Right lobe of liver (tissue), 6 donors: ENCODE results near the gene RBFA. TPM values are rescaled to one million over a fixed set of nuclear protein-coding genes. Genes with fewer than 3 reads are reported as not detected.

Source experiments
- ATAC-seq, 4 donors: fragments of 200-7000 bp; cut with Tn5 transposase; one replicate each; pipeline ENCODE4 v1.9.1; 2020; ENCODE audit warnings: mild to moderate bottlenecking in 4 of 4, moderate library complexity in 4 of 4
- DNase-seq, 3 donors: peaks; one replicate each; pipeline ENCODE4 v3.0.0-alpha.2; 2020
- H3K27ac ChIP-seq, 3 donors: fragments of 200-600 bp; one replicate each; pipeline ENCODE4 v1.8.0; 2022
- H3K27me3 ChIP-seq, 2 donors: fragments of 200-600 bp; one replicate each; pipeline ENCODE4 v1.8.0; 2022
- H3K36me3 ChIP-seq, 4 donors: fragments of 200-600 bp; sonication (generic) in 1 of 4; one replicate each; pipeline versions ENCODE4 v1.5.1 to v1.8.0; 2017 to 2022; ENCODE audit warnings: control low read depth in 1 of 4
- H3K4me1 ChIP-seq, 4 donors: fragments of 200-600 bp; sonication (generic) in 1 of 4; one replicate each; pipeline versions ENCODE4 v1.5.1 to v1.8.0; 2017 to 2022; ENCODE audit warnings: control low read depth in 1 of 4
- H3K4me3 ChIP-seq, 3 donors: fragments of 200-600 bp; one replicate each; pipeline ENCODE4 v1.8.0; 2022
- H3K9me3 ChIP-seq, 4 donors: fragments of 200-600 bp; sonication (generic) in 1 of 4; one replicate each; pipeline versions ENCODE4 v1.5.1 to v1.8.0; 2017 to 2022; ENCODE audit warnings: control low read depth in 1 of 4
- POLR2A ChIP-seq: fragments of 450-650 bp; IDR thresholded peaks from one replicate; pipeline ENCODE4 v1.6.1; 2017; ENCODE audit warnings: antibody characterized with exemption, mild to moderate bottlenecking
- WGBS: methylation state at CpG from one replicate; pipeline ENCODE4 v1.1.6; 2018; ENCODE audit warnings: low coverage, low lambda C conversion rate; ENCODE audit not compliant: insufficient coverage; ENCODE audit errors: missing lambda C conversion rate; 5-methylcytosine and 5-hydroxymethylcytosine counted together
- intact Hi-C, 2 donors: fragments of 100-400 bp; cut with DNase I; formaldehyde crosslinking; loops; one replicate each; pipeline versions ENCODE4 v1.11.2 to v1.14.1; 2022
- total RNA-seq, 6 experiments: library from RNA; depleted of rRNA in 2 of 6; stranded (reverse); fragments of >200 nt in 2 of 6; fragmentation: NEBNext Ultra II Directional in 3 of 6; extraction: Animal tissue kit (Norgen Biotek cat#: 25700) in 3 of 6; gene quantifications; one replicate each; pipeline versions ENCODE4 v1.1.0 to v1.2.4, GENCODE V29; 2016 to 2023
- TF ChIP-seq, protein P1 (sequence below), 4 donors: fragments of 200-600 bp in 3 of 4; fragments of 450-650 bp in 1 of 4; IDR thresholded peaks; one replicate each; pipeline versions ENCODE4 v1.5.1 to v1.8.0; 2016 to 2022; ENCODE audit warnings: antibody characterized with exemption in 4 of 4, mild to moderate bottlenecking in 2 of 4
- donor health status: DM: no; HTN: yes; CAD: no.
- donor health status: DM: no; HTN: no; CAD: no.
- donor health status: DM: no; HTN: no; CAD: no.
- donor health status: DM: no; HTN: yes; CAD: no.
- donor health status: DM: no; HTN: yes; CAD: no.

The RBFA gene
- total RNA-seq, 6 experiments from 2014 or later = 12.3 to 36.6 (median 18.8) TPM

DNA sequence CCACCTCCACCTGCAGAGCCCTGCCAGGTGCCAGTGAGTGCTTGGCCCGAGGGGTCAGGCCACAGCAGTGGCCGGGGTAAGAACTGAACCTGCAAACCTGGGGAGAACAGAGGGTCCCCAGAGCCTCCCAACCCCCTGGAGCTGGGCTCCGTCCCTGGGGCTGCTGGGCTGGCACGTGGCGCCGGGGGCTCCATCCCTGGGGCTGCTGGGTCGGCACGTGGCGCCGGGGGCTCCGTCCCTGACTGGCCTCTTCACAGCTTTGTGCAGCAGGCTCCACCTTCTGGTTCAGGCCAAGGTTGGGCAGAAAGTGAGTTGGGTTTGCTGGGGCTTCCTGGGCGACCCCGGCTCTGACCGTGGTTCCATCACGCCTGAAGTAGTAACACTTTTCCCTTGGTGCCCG, 12.2 kb downstream of the RBFA start:
- Histone ChIP-seq H3K27me3 (no peaks in the 10 kb centered on the region), H3K9me3 (no peaks in the 10 kb centered on the region), H3K36me3 (peaks cover 0 to 9% (median 1%) of the 10 kb centered on the region in 4 donors), H3K4me1 (no peaks in the 10 kb centered on the region), H3K27ac (no peak overlapping the region), H3K4me3 (no peak overlapping the region)
- TF ChIP-seq, protein P1, sequence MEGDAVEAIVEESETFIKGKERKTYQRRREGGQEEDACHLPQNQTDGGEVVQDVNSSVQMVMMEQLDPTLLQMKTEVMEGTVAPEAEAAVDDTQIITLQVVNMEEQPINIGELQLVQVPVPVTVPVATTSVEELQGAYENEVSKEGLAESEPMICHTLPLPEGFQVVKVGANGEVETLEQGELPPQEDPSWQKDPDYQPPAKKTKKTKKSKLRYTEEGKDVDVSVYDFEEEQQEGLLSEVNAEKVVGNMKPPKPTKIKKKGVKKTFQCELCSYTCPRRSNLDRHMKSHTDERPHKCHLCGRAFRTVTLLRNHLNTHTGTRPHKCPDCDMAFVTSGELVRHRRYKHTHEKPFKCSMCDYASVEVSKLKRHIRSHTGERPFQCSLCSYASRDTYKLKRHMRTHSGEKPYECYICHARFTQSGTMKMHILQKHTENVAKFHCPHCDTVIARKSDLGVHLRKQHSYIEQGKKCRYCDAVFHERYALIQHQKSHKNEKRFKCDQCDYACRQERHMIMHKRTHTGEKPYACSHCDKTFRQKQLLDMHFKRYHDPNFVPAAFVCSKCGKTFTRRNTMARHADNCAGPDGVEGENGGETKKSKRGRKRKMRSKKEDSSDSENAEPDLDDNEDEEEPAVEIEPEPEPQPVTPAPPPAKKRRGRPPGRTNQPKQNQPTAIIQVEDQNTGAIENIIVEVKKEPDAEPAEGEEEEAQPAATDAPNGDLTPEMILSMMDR (IDR thresholded peaks at IDR 0.05) = no peak
- no peak for TF ChIP-seq POLR2A
- intact Hi-C loops = no loop called here
- DNase-seq = no peak
- peak in 1 of 4 donors; percentile 16 for ATAC-seq
- 80% methylated on average over 1 of the region's 16 CpGs for WGBS

DNA sequence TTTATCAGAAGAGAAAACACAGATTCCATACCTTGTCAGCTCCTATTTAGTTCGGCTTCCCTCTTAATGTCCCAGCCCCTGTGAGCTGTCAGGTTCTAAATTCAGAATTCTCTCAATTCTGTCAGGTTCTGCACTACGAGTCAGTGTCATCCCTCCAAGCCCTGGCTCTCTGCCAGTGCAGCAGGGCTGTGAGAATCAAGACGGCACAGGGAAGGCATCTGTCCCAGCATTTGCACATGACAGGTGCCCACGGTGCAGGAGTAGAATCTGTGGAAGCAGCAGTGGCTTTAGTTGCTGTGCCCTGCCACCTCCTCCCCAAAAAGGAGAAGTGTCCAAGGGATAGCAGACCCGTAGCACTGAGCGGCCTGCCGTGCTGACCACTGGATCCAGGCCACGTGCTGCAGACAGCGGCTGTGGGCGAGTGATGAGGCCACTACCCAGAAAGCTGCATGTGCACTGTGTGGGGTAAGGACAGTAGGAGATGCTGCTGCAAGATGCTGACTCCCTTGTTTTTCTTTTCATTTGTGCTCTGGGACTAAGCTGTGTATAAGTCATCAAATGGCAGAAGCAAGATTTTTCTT, 12.8 kb downstream of the RBFA start:
- no peaks in the 10 kb centered on the region for H3K4me1 ChIP-seq
- 73% methylated on average over 5 of the region's 10 CpGs for WGBS
- H3K27ac ChIP-seq = no peak overlapping the region
- no peaks in the 10 kb centered on the region for H3K9me3 ChIP-seq
- no peak for ATAC-seq
- TF ChIP-seq, protein P1 (IDR thresholded peaks at IDR 0.05) = no peak
- TF ChIP-seq POLR2A = no peak
- peaks cover 0 to 9% (median 1%) of the 10 kb centered on the region in 4 donors for H3K36me3 ChIP-seq
- H3K4me3 ChIP-seq = no peak overlapping the region
- H3K27me3 ChIP-seq = no peaks in the 10 kb centered on the region
- intact Hi-C loops = no loop called here
- DNase-seq = no peak

DNA sequence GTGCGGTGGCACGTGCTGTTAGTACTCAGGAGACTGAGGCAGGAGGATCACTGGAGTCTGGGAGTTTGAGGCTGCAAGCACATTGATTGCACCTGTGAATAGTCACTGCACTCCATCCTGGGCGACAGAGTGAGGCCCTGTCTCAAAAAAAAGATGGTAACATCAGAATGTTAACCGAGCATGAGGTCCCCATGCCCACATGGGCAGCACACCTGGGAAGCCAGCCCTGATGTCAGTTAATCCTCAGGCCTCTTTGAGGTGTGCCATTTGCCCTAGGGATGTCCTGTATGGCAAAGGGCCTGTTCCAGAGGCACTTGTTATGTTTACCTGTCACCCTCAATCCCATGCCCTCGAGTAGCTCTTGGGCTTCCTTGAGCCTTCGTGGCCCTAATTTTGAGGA, 16.6 kb downstream of the RBFA start:
- ATAC-seq = no peak
- H3K9me3 ChIP-seq = peaks cover 0 to 15% (median 0%) of the 10 kb centered on the region in 4 donors
- TF ChIP-seq, protein P1 (IDR thresholded peaks at IDR 0.05) = no peak
- no peak for TF ChIP-seq POLR2A
- DNase-seq = no peak
- WGBS = 96% methylated on average over 4 of the region's 6 CpGs
- H3K4me3 ChIP-seq = no peak overlapping the region
- H3K4me1 ChIP-seq = no peaks in the 10 kb centered on the region
- H3K27me3 ChIP-seq = no peaks in the 10 kb centered on the region
- no peak overlapping the region for H3K27ac ChIP-seq
- H3K36me3 ChIP-seq = no peaks in the 10 kb centered on the region
- intact Hi-C loops = no loop called here

DNA sequence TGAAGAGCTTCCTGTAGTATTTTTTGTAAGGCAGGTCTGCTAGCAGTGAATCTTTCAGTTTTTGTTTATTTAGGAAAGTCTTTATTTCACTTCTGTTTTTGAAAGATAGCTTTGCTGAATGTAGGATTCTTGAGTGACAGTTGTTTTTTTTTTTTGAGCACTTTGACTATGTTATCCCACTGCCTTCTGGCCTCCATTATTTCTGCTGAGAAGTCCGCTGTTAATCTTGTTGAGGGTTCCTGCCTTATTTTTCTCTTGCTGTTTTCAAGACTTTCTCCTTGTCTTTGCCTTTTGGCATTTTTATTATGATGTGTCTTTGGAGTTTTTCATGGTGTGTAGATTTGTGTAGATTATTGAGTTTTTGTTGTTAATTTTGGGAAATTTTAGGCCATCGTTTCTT, 21.9 kb downstream of the RBFA start:
- no peaks in the 10 kb centered on the region for H3K4me1 ChIP-seq
- DNase-seq (no peak), ATAC-seq (no peak)
- no peaks in the 10 kb centered on the region for H3K27me3 ChIP-seq
- H3K9me3 ChIP-seq = peaks cover 0 to 21% (median 0%) of the 10 kb centered on the region in 4 donors
- H3K27ac ChIP-seq = no peak overlapping the region
- TF ChIP-seq, protein P1 (IDR thresholded peaks at IDR 0.05) = no peak
- WGBS = 100% methylated on average over 2 of the region's 2 CpGs
- intact Hi-C loops = no loop called here
- H3K36me3 ChIP-seq = no peaks in the 10 kb centered on the region
- H3K4me3 ChIP-seq = no peak overlapping the region

DNA sequence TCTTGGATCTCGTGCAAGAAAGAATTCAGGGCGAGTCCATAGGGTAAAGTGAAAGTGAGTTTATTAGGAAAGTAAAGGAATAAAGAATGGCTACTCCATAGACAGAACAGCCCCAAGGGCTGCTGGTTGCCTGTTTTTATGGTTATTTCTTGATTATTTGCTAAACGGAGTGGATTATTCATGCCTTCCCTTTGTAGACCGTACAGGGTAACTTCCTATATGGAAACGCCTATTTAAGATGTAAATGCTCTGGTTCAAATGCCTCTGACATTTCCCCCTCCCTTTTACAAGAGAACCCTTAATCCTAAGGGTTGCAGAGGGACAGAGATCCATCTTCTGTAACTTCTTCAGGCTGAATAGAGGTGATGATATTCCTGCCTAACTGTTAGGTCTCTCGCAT, 25.7 kb downstream of the RBFA start:
- 73% methylated on average over 6 of the region's 6 CpGs for WGBS
- Histone ChIP-seq H3K4me3 (no peak overlapping the region), H3K27me3 (no peaks in the 10 kb centered on the region), H3K27ac (no peak overlapping the region), H3K36me3 (no peaks in the 10 kb centered on the region), H3K4me1 (no peaks in the 10 kb centered on the region), H3K9me3 (peaks cover 0 to 8% (median 0%) of the 10 kb centered on the region in 4 donors)
- DNase-seq (no peak), ATAC-seq (no peak)
- intact Hi-C loops = no loop called here
- TF ChIP-seq POLR2A = no peak
- TF ChIP-seq, protein P1 (IDR thresholded peaks at IDR 0.05) = no peak
